IMR-90 (cell line): ENCODE measurements around the gene WNK1. TPM values are rescaled to one million over a fixed set of nuclear protein-coding genes. Genes with fewer than 3 reads are reported as not detected.

Experiments used
- ATAC-seq: fragments of 200-7000 bp; cut with Tn5 transposase; 2 replicates; pipeline ENCODE4 v1.9.1; 2020; ENCODE audit warnings: low read depth, mild to moderate bottlenecking, moderate library complexity
- BruUV-seq: library from RNA; stranded (reverse); fragments of 400-500 nt; replicated peaks from 2 replicates; lab custom pipeline; 2021; lab: Mats Ljungman, UMichigan
- CTCF ChIA-PET: fragments of 300-600 bp; formaldehyde crosslinking; extraction: SDS; loops from one replicate; lab custom pipeline; 2021; ENCODE audit warnings: antibody characterized with exemption; lab: Yijun Ruan, JAX
- POLR2A ChIA-PET: fragments of 300-600 bp; sonication (Branson Sonifier 250); formaldehyde crosslinking; loops from one replicate; lab custom pipeline; 2022; ENCODE audit warnings: antibody characterized with exemption; ENCODE audit not compliant: unreplicated experiment; lab: Charles Lee
- DNase-seq: peaks from one replicate; pipeline ENCODE4 v3.0.0; 2013
- H2AFZ ChIP-seq: replicated peaks from 2 replicates; pipeline ENCODE3; 2013; ENCODE audit warnings: low read length, mild to moderate bottlenecking; ENCODE audit not compliant: poor library complexity
- H2AK5ac ChIP-seq: 2 replicates; pipeline ENCODE4 v1.6.1; 2013; ENCODE audit warnings: low read depth, low read length, inconsistent platforms
- H2AK9ac ChIP-seq: replicated peaks from 2 replicates; pipeline ENCODE3; 2013; ENCODE audit warnings: mild to moderate bottlenecking, low read depth, low read length, moderate library complexity; ENCODE audit not compliant: poor library complexity
- H2BK120ac ChIP-seq: 2 replicates; pipeline ENCODE4 v1.6.1; 2013; ENCODE audit warnings: low read depth, low read length, inconsistent platforms
- H2BK15ac ChIP-seq: 3 replicates; pipeline ENCODE4 v1.6.1; 2013; ENCODE audit warnings: low read depth, low read length, inconsistent platforms
- H2BK20ac ChIP-seq: 2 replicates; pipeline ENCODE4 v1.6.1; 2013; ENCODE audit warnings: low read depth, mild to moderate bottlenecking, inconsistent platforms, low read length, moderate library complexity
- H2BK5ac ChIP-seq: 2 replicates; pipeline ENCODE4 v1.6.1; 2013; ENCODE audit warnings: mild to moderate bottlenecking, low read depth, low read length, inconsistent platforms; ENCODE audit not compliant: poor library complexity, severe bottlenecking
- H3K14ac ChIP-seq: replicated peaks from 2 replicates; pipeline ENCODE4 v1.6.1; 2013; ENCODE audit warnings: low read depth, low read length, inconsistent platforms
- H3K18ac ChIP-seq: 2 replicates; pipeline ENCODE4 v1.6.1; 2013; ENCODE audit warnings: low read depth, low read length, control low read depth
- H3K23ac ChIP-seq: 2 replicates; pipeline ENCODE4 v1.6.1; 2013; ENCODE audit warnings: low read depth, low read length, inconsistent platforms
- H3K27ac ChIP-seq: 2 replicates; pipeline ENCODE4 v1.5.1; 2013; ENCODE audit warnings: mild to moderate bottlenecking, control low read depth, low read length; ENCODE audit not compliant: insufficient read depth
- H3K27me3 ChIP-seq: 2 replicates; pipeline ENCODE4 v1.6.1; 2013; ENCODE audit warnings: low read length; ENCODE audit not compliant: control insufficient read depth, insufficient read depth
- H3K36me3 ChIP-seq: 2 replicates; pipeline ENCODE4 v1.6.1; 2013; ENCODE audit warnings: low read length, mixed read lengths; ENCODE audit not compliant: control insufficient read depth, insufficient read depth
- H3K4ac ChIP-seq: 2 replicates; pipeline ENCODE4 v1.6.1; 2013; ENCODE audit warnings: low read depth, low read length, inconsistent platforms
- H3K4me1 ChIP-seq: 2 replicates; pipeline ENCODE4 v1.6.1; 2013; ENCODE audit warnings: low read length, mixed read lengths; ENCODE audit not compliant: control insufficient read depth, insufficient read depth
- H3K4me2 ChIP-seq: 2 replicates; pipeline ENCODE4 v1.6.1; 2013; ENCODE audit warnings: low read depth, mild to moderate bottlenecking, control low read depth, low read length, moderate library complexity
- H3K4me3 ChIP-seq: 2 replicates; pipeline ENCODE4 v1.5.1; 2013; ENCODE audit warnings: low read depth, mild to moderate bottlenecking, control low read depth, low read length, moderate library complexity; ENCODE audit not compliant: insufficient read depth
- H3K56ac ChIP-seq: 2 replicates; pipeline ENCODE4 v1.6.1; 2013; ENCODE audit warnings: low read length, inconsistent platforms; ENCODE audit not compliant: insufficient read depth; ENCODE audit errors: extremely low read depth
- H3K79me1 ChIP-seq, 2 experiments: 2 replicates each; pipeline ENCODE4 v1.6.1; 2013; ENCODE audit warnings: low read length in 2 of 2, inconsistent platforms in 1 of 2, low read depth in 1 of 2
- H3K9ac ChIP-seq: 2 replicates; pipeline ENCODE4 v1.6.1; 2013; ENCODE audit warnings: low read depth, low read length, control low read depth
- H3K9me1 ChIP-seq: 2 replicates; pipeline ENCODE4 v1.6.1; 2013; ENCODE audit warnings: low read length, inconsistent platforms; ENCODE audit not compliant: insufficient read depth
- H3K9me3 ChIP-seq: 2 replicates; pipeline ENCODE4 v1.6.1; 2013; ENCODE audit warnings: low read length; ENCODE audit not compliant: control insufficient read depth, insufficient read depth
- H4K20me1 ChIP-seq: 2 replicates; pipeline ENCODE4 v1.6.1; 2013; ENCODE audit warnings: low read length, inconsistent platforms; ENCODE audit not compliant: insufficient read depth
- H4K5ac ChIP-seq: 2 replicates; pipeline ENCODE4 v1.6.1; 2013; ENCODE audit warnings: mild to moderate bottlenecking, low read depth, low read length, control low read depth
- H4K8ac ChIP-seq, 2 experiments: 2 replicates each; pipeline ENCODE4 v1.6.1; 2013; ENCODE audit warnings: low read depth in 2 of 2, low read length in 2 of 2, control low read depth in 1 of 2, inconsistent platforms in 1 of 2
- H4K91ac ChIP-seq: 2 replicates; pipeline ENCODE4 v1.6.1; 2013; ENCODE audit warnings: low read depth, low read length, inconsistent platforms; ENCODE audit not compliant: insufficient read depth
- BHLHE40 ChIP-seq: fragments of 150-350 bp; IDR thresholded peaks from 2 replicates; pipeline ENCODE4 v1.6.1; 2016; ENCODE audit warnings: mild to moderate bottlenecking, low read depth, low read length
- CEBPB ChIP-seq: IDR thresholded peaks from 2 replicates; pipeline ENCODE4 v1.6.1; 2012; ENCODE audit warnings: low read depth, low read length, improper control_type of control experiment
- CHD1 ChIP-seq: IDR thresholded peaks from 2 replicates; pipeline ENCODE4 v1.6.1; 2012; ENCODE audit warnings: low read depth, low read length, improper control_type of control experiment
- CTCF ChIP-seq: conservative IDR thresholded peaks from 2 replicates; pipeline ENCODE4 v1.5.1; 2012; ENCODE audit warnings: mild to moderate bottlenecking, low read depth, low read length, improper control_type of control experiment
- ELK1 ChIP-seq: fragments of 150-350 bp; IDR thresholded peaks from 2 replicates; pipeline ENCODE4 v1.6.1; 2016; ENCODE audit warnings: low read depth, mild to moderate bottlenecking, low read length, moderate library complexity, borderline replicate concordance
- MXI1 ChIP-seq: IDR thresholded peaks from 2 replicates; pipeline ENCODE4 v1.6.1; 2012; ENCODE audit warnings: low read depth, mild to moderate bottlenecking, low read length, moderate library complexity, borderline replicate concordance
- NFE2L2 ChIP-seq: fragments of 150-350 bp; IDR thresholded peaks from 2 replicates; pipeline ENCODE4 v1.6.1; 2016; ENCODE audit warnings: low read depth, mild to moderate bottlenecking, low read length
- POLR2A ChIP-seq: IDR thresholded peaks from 2 replicates; pipeline ENCODE4 v1.6.1; 2012; ENCODE audit warnings: mild to moderate bottlenecking, low read depth, low read length
- RAD21 ChIP-seq: IDR thresholded peaks from 2 replicates; pipeline ENCODE4 v1.6.1; 2012; ENCODE audit warnings: low read length, improper control_type of control experiment
- RFX5 ChIP-seq: IDR thresholded peaks from 2 replicates; pipeline ENCODE4 v1.8.0; 2012; ENCODE audit warnings: low read depth, mild to moderate bottlenecking, low read length, moderate library complexity
- SMC3 ChIP-seq: fragments of 150-350 bp; IDR thresholded peaks from 2 replicates; pipeline ENCODE4 v1.6.1; 2016; ENCODE audit warnings: low read depth, mild to moderate bottlenecking, antibody characterized with exemption, low read length, moderate library complexity
- USF2 ChIP-seq: fragments of 150-350 bp; IDR thresholded peaks from 2 replicates; pipeline ENCODE4 v1.6.1; 2017; ENCODE audit warnings: mild to moderate bottlenecking, antibody characterized with exemption, low read length, low read depth
- WGBS, 2 experiments: methylation state at CpG; one replicate each; pipeline versions ENCODE4 v1.1.5 to v1.1.7; 2013; ENCODE audit warnings: missing lambda C conversion rate in 2 of 2; ENCODE audit not compliant: insufficient read length in 1 of 2; ENCODE audit errors: extremely low coverage in 2 of 2; 5-methylcytosine and 5-hydroxymethylcytosine counted together
- dilution Hi-C: fragments of 300-500 bp; cut with HindIII; formaldehyde crosslinking; loops from one replicate; pipeline ENCODE4 v1.14.3; 2018; ENCODE audit warnings: low sequenced_read_pairs; ENCODE audit not compliant: unreplicated experiment
- in situ Hi-C: fragments of 300-500 bp; cut with MboI; formaldehyde crosslinking; loops from 3 replicates; pipeline ENCODE4 v1.14.3; 2019; ENCODE audit warnings: low sequenced_read_pairs, inconsistent platforms, mixed read lengths
- intact Hi-C: fragments of 100-400 bp; cut with micrococcal nuclease; formaldehyde crosslinking; loops from 2 replicates; pipeline ENCODE4 v1.10.0; 2022
- polyA plus RNA-seq, 3 experiments: library from polyadenylated mRNA; depleted of rRNA; stranded (reverse); fragments of >200 nt; gene quantifications; 2 replicates each; pipeline ENCODE4 v1.2.3, GENCODE V29; 2012; ENCODE audit warnings: low replicate concordance in 1 of 3
- total RNA-seq: library from RNA; depleted of rRNA; stranded (reverse); fragments of >200 nt; gene quantifications from 2 replicates; pipeline ENCODE4 v1.2.3, GENCODE V29; 2012

Gene WNK1
- total and polyA plus RNA-seq, 2 of the 4 experiments (the other 2 are of a cell fraction) = 36.9 to 42.8 TPM

- no TSS peak for BruUV-seq
- ATAC-seq = no peak
Measured at GRCh38 chr12:738712-739111, 13.7 kb upstream of the WNK1 start.

More at GRCh38 chr12:738712-739111, 13.7 kb upstream of the WNK1 start:
- no peaks in the 10 kb centered on the region for H3K9me1 ChIP-seq
- 0 out of 2 replicates have a peak, but pooled peaks cover 1% of the 10 kb centered on the region for H3K4me1 ChIP-seq
- H4K5ac ChIP-seq = no peak overlapping the region
- H3K36me3 ChIP-seq = no peaks in the 10 kb centered on the region
- no peak overlapping the region for H2AFZ ChIP-seq
- in situ Hi-C loops = no loop called here
- H3K4me3 ChIP-seq = no peak overlapping the region
- H3K27ac ChIP-seq = no peak overlapping the region
- no peak overlapping the region for H2BK15ac ChIP-seq
- H3K9me3 ChIP-seq = no peaks in the 10 kb centered on the region
- no peak overlapping the region for H3K56ac ChIP-seq
- POLR2A ChIA-PET = interaction anchor here (0.6 kb wide), 1 partner anchor 67 kb away, joined by 3 read pairs; no protein-coding TSS in a partner anchor
- peaks cover 15% of the 10 kb centered on the region for H3K27me3 ChIP-seq
- no peak overlapping the region for H4K8ac ChIP-seq
- H3K4ac ChIP-seq = no peak overlapping the region
- no peak overlapping the region for H3K18ac ChIP-seq
- TF ChIP-seq BHLHE40 (no peak), ELK1 (no peak), MXI1 (no peak), RAD21 (no peak), CEBPB (no peak), POLR2A (no peak), CHD1 (no peak), NFE2L2 (no peak), RFX5 (no peak), CTCF (no peak), SMC3 (no peak), USF2 (no peak)
- CTCF ChIA-PET = interaction anchor here (1.7 kb wide), 1 partner anchor 13 kb away, joined by 8 read pairs; no protein-coding TSS in a partner anchor
- DNase-seq = no peak
- WGBS, 2 experiments = no CpG with 5 or more reads among the region's 2 CpGs
- no peak overlapping the region for H3K9ac ChIP-seq
- no peak overlapping the region for H4K91ac ChIP-seq
- no peak overlapping the region for H3K23ac ChIP-seq
- H2BK5ac ChIP-seq = no peak overlapping the region
- no peak overlapping the region for H2AK5ac ChIP-seq
- H4K20me1 ChIP-seq = no peaks in the 10 kb centered on the region
- no peaks in the 10 kb centered on the region for H3K79me1 ChIP-seq
- no peak overlapping the region for H3K4me2 ChIP-seq
- H2AK9ac ChIP-seq = no peak overlapping the region
- intact Hi-C loops = loop anchor here (10.0 kb wide), 1 partner anchor 54 kb away; no protein-coding TSS in a partner anchor
- dilution Hi-C loops = no loop called here
- no peak overlapping the region for H2BK120ac ChIP-seq
- H3K14ac ChIP-seq = no peak overlapping the region
- no peak overlapping the region for H2BK20ac ChIP-seq
